ENCODE data around the gene PPIL1.

- TF ChIP-seq POLR2A (IDR thresholded peaks at IDR 0.05; ENCODE audit: low read length) (no peak), CTCF (IDR thresholded peaks at IDR 0.05) (no peak), SMC3 (IDR thresholded peaks at IDR 0.05) (no peak), BCL3 (IDR thresholded peaks at IDR 0.05) (no peak), HEYL (CRISPR knock-in tag; IDR thresholded peaks at IDR 0.05) (no peak), REST (IDR thresholded peaks at IDR 0.05) (no peak), HDAC2 (IDR thresholded peaks at IDR 0.05) (no peak), SREBF2 (IDR thresholded peaks at IDR 0.05) (no peak), TP53 (CRISPR knock-in tag; IDR thresholded peaks at IDR 0.05) (no peak), JUN (IDR thresholded peaks at IDR 0.05) (no peak), CEBPB (IDR thresholded peaks at IDR 0.05) (no peak)
These were observed 32.8 kb downstream of the PPIL1 start for GRCh38 chr6:36841756-36842155.

All from A549 (cell line).